GM19455 (cell line): ENCODE measurements around the gene KRTAP5-2.
"Not testable (repeated sequence)": the region's sequence is repeated elsewhere in the genome, so short reads cannot be mapped to it uniquely, and the experiment has no call there.

Experiments
- ATAC-seq: cut with Tn5 transposase; IDR thresholded peaks from one replicate; pipeline ENCODE4 v1.9.1; 2021; ENCODE audit not compliant: unreplicated experiment

Gene KRTAP5-2

GRCh38 chr11:1592628-1593027 lies 5.5 kb downstream of the KRTAP5-2 start:
- ATAC-seq, result no peak

GRCh38 chr11:1589996-1590395 lies 8.1 kb downstream of the KRTAP5-2 start:
- ATAC-seq, result no peak

- ATAC-seq, result not testable (repeated sequence)
Measured at GRCh38 chr11:1589191-1589963, 8.7 kb downstream of the KRTAP5-2 start.

- ATAC-seq, result no peak
Measured at GRCh38 chr11:1586699-1587098, 11.4 kb downstream of the KRTAP5-2 start.

- ATAC-seq, result not testable (repeated sequence)
Measured at GRCh38 chr11:1584661-1585370, 13.3 kb downstream of the KRTAP5-2 start, which contains the start of gene KRTAP5-1. Gene KRTAP5-1, minus strand, starts transcription at chr11:1585283. Its CDS starts 34 bp downstream, at chr11:1585249.

- ATAC-seq, result not testable (repeated sequence)
Measured at GRCh38 chr11:1582909-1583308, 15.2 kb downstream of the KRTAP5-2 start.

- ATAC-seq, result no peak
Measured at GRCh38 chr11:1581976-1582375, 16.1 kb downstream of the KRTAP5-2 start.

- no peak for ATAC-seq
Measured at GRCh38 chr11:1576825-1577224, 21.3 kb downstream of the KRTAP5-2 start.

GRCh38 chr11:1575756-1576155 lies 22.3 kb downstream of the KRTAP5-2 start:
- ATAC-seq, result not testable (repeated sequence)

- ATAC-seq, result no peak
Measured at GRCh38 chr11:1574933-1575242, 23.2 kb downstream of the KRTAP5-2 start.

- ATAC-seq, result no peak
Measured at GRCh38 chr11:1574238-1574932, 23.7 kb downstream of the KRTAP5-2 start.

GRCh38 chr11:1573903-1574237 lies 24.2 kb downstream of the KRTAP5-2 start:
- ATAC-seq, result no peak

GRCh38 chr11:1573077-1573902 lies 24.8 kb downstream of the KRTAP5-2 start:
- no peak for ATAC-seq

- ATAC-seq, result no peak
Measured at GRCh38 chr11:1572197-1573076, 25.7 kb downstream of the KRTAP5-2 start, which contains the start of gene DUSP8. Gene DUSP8, minus strand, starts transcription at chr11:1572271. Its CDS starts 6,445 bp downstream, at chr11:1565826.

- no peak for ATAC-seq
Measured at GRCh38 chr11:1571760-1572196, 26.3 kb downstream of the KRTAP5-2 start.

GRCh38 chr11:1570896-1571759 lies 27.0 kb downstream of the KRTAP5-2 start:
- no peak for ATAC-seq

GRCh38 chr11:1570531-1570895 lies 27.6 kb downstream of the KRTAP5-2 start:
- ATAC-seq, result no peak

GRCh38 chr11:1570001-1570453 lies 28.1 kb downstream of the KRTAP5-2 start:
- ATAC-seq, result no peak

GRCh38 chr11:1569251-1569780 lies 28.8 kb downstream of the KRTAP5-2 start:
- no peak for ATAC-seq
